SU-DHL-6 (cell line): ENCODE measurements around the gene MIA3.

Experiments
- H2AFZ ChIP-seq: fragments of 200-600 bp; sonication (generic); 2 replicates; pipeline ENCODE4 v1.6.1; 2014; ENCODE audit warnings: low read depth, mild to moderate bottlenecking, moderate library complexity, mixed read lengths, antibody characterized with exemption, low read length; ENCODE audit not compliant: severe bottlenecking
- H3F3A ChIP-seq: fragments of 200-600 bp; shearing (Covaris generic); 2 replicates; pipeline ENCODE4 v1.6.0; 2016; ENCODE audit warnings: antibody characterized with exemption, mild to moderate bottlenecking; ENCODE audit not compliant: insufficient read depth
- H3K27ac ChIP-seq: fragments of 200-600 bp; sonication (generic); 2 replicates; pipeline ENCODE4 v1.5.1; 2016; ENCODE audit warnings: low read depth, mild to moderate bottlenecking, low read length, moderate library complexity, mixed read lengths
- H3K27me3 ChIP-seq: fragments of 200-600 bp; sonication (generic), shearing (Covaris generic); 2 replicates; pipeline ENCODE4 v1.6.0; 2014; ENCODE audit warnings: mild to moderate bottlenecking, low read length
- H3K36me3 ChIP-seq: fragments of 200-600 bp; sonication (generic); 2 replicates; pipeline ENCODE4 v1.6.1; 2014; ENCODE audit warnings: mild to moderate bottlenecking, low read length, mixed read lengths
- H3K4me2 ChIP-seq: fragments of 300-600, 200-600 bp; shearing (Covaris generic), sonication (generic); 2 replicates; pipeline ENCODE4 v1.6.0; 2014; ENCODE audit warnings: low read length, low read depth, mild to moderate bottlenecking; ENCODE audit not compliant: poor library complexity, severe bottlenecking
- H3K4me3 ChIP-seq: fragments of 200-600 bp; sonication (generic); 2 replicates; pipeline ENCODE4 v1.5.1; 2014; ENCODE audit warnings: antibody characterized with exemption, low read length, mild to moderate bottlenecking, mixed read lengths; ENCODE audit not compliant: insufficient read depth, poor library complexity, severe bottlenecking
- H3K79me2 ChIP-seq: fragments of 200-600 bp; sonication (generic); 2 replicates; pipeline ENCODE4 v1.6.1; 2014; ENCODE audit warnings: mild to moderate bottlenecking, low read length, moderate library complexity; ENCODE audit not compliant: insufficient read depth
- H3K9ac ChIP-seq: fragments of 200-600 bp; sonication (generic); 2 replicates; pipeline ENCODE4 v1.7.0; 2014; ENCODE audit warnings: mild to moderate bottlenecking, low read length
- H3K9me2 ChIP-seq: fragments of 200-600 bp; sonication (generic); replicated peaks from 2 replicates; pipeline ENCODE4 v1.6.1; 2014; ENCODE audit warnings: low read length; ENCODE audit not compliant: insufficient read depth
- H3K9me3 ChIP-seq: fragments of 200-600 bp; sonication (generic); 2 replicates; pipeline ENCODE4 v1.6.1; 2014; ENCODE audit warnings: low read length, mixed read lengths; ENCODE audit not compliant: insufficient read depth
- H4K20me1 ChIP-seq: fragments of 200-600 bp; sonication (generic); 2 replicates; pipeline ENCODE4 v1.6.1; 2014; ENCODE audit warnings: low read depth, mild to moderate bottlenecking, antibody characterized with exemption, low read length, moderate library complexity, mixed read lengths
- CTCF ChIP-seq: fragments of 200-600 bp; sonication (generic); IDR thresholded peaks from one replicate; pipeline ENCODE4 v1.5.1; 2017; ENCODE audit warnings: antibody characterized with exemption, mild to moderate bottlenecking, low read length, moderate library complexity; ENCODE audit not compliant: insufficient read depth, poor library complexity, severe bottlenecking
- EZH2phosphoT487 ChIP-seq: fragments of 200-600 bp; sonication (generic), shearing (Covaris generic); conservative IDR thresholded peaks from 2 replicates; pipeline ENCODE4 v1.6.1; 2018; ENCODE audit warnings: mild to moderate bottlenecking, antibody characterized with exemption, low read length, moderate library complexity, mixed read lengths

The MIA3 gene

DNA sequence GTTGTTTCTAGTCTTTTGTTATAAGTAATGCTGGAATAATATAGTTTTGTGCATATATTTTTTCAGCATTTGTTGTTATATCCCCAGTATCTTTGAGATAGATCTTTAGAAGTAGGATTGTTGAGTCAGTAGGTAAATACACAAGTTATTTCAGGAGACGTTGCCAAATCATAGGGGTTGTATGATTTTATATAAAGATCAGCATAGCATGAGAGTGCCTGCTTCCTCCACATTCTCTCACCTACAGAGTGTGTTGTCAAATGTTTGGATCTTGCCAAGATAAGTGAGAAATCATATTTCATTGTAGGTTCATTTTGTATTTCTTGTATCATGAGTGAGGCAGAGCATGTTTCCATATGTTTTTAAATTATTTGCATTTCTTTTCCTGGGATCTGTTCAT lies 24.6 kb downstream of the MIA3 start:
- Histone ChIP-seq H4K20me1 (no peaks in the 10 kb centered on the region), H3K27me3 (no peaks in the 10 kb centered on the region)

GRCh38 chr1:222643606-222643937 lies 25.7 kb downstream of the MIA3 start:
- Histone ChIP-seq H3K9me2 (no peaks in the 10 kb centered on the region), H3K27me3 (no peaks in the 10 kb centered on the region), H3K79me2 (peaks cover 14% of the 10 kb centered on the region), H2AFZ (peak overlapping the region; percentile 93), H3K27ac (peak overlapping the region; percentile 62), H3K9ac (peak overlapping the region; percentile 75), H3K36me3 (peaks cover 4% of the 10 kb centered on the region; the same call in 1 of the 2 replicates), H3K4me3 (peak overlapping the region; percentile 76), H3K9me3 (no peaks in the 10 kb centered on the region), H3F3A (peaks cover 10% of the 10 kb centered on the region; the same call in 1 of the 2 replicates), H4K20me1 (no peaks in the 10 kb centered on the region), H3K4me2 (peak overlapping the region; percentile 76)
- no peak for TF ChIP-seq CTCF
- TF ChIP-seq EZH2phosphoT487 = no peak

More for the DNA sequence above, 24.6 kb downstream of the MIA3 start:
- TF ChIP-seq CTCF (no peak), EZH2phosphoT487 (no peak)
- no peak overlapping the region for H2AFZ ChIP-seq
- H3K4me2 ChIP-seq = no peak overlapping the region
- no peak overlapping the region for H3K27ac ChIP-seq
- no peak overlapping the region for H3K9ac ChIP-seq
- H3K4me3 ChIP-seq = no peak overlapping the region
- peaks cover 14% of the 10 kb centered on the region for H3K79me2 ChIP-seq
- peaks cover 4% of the 10 kb centered on the region; the same call in 1 of the 2 replicates for H3K36me3 ChIP-seq
- H3K9me2 ChIP-seq = no peaks in the 10 kb centered on the region
- no peaks in the 10 kb centered on the region for H3K9me3 ChIP-seq
- peaks cover 10% of the 10 kb centered on the region; the same call in 1 of the 2 replicates for H3F3A ChIP-seq

DNA sequence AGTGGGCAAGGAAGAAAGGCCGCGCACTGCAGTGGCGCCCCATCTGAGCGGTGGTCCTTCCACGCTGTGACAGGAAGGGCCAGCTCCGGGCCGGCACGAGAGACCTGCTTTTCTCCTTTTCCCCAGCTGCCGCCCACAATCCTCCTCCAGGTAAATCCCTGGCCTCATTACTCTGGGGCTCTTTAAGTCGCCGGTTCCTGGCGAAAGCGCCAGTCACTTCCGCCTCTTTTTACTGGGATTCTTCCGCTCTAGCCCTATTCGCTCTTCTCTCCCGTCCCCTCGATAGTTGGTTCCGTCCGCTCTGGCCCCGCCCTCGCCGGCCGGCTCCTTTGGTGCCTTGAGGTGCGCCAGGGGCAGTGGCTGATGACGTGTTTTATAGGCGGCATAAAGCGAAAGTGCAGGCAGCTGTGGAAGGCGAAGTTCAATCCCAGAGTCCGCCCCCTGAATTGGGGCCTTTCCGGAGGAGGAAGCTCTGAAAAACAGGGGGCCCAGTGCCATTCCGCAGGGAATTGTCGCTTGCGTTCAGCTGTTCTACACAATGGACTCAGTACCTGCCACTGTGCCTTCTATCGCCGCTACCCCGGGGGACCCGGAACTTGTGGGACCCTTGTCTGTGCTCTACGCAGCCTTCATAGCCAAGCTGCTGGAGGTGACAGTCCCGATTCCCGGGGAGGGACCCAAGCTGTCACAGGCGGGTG lies 26.2 kb downstream of the MIA3 start:
- Histone ChIP-seq H3K4me2 (peak overlapping the region; percentile 95), H3K9ac (peak overlapping the region; percentile 75), H3K36me3 (peaks cover 4% of the 10 kb centered on the region; the same call in 1 of the 2 replicates), H4K20me1 (no peaks in the 10 kb centered on the region), H3K4me3 (peak overlapping the region; percentile 76), H3F3A (peaks cover 10% of the 10 kb centered on the region; the same call in 1 of the 2 replicates), H3K79me2 (peaks cover 14% of the 10 kb centered on the region), H3K9me2 (no peaks in the 10 kb centered on the region), H3K27me3 (no peaks in the 10 kb centered on the region), H3K27ac (peak overlapping the region; percentile 62), H3K9me3 (no peaks in the 10 kb centered on the region), H2AFZ (peak overlapping the region; percentile 93)
- TF ChIP-seq EZH2phosphoT487 (no peak), CTCF (no peak)
